Cardiac muscle cell (in vitro differentiated cells and primary cell): ENCODE data around the gene TMEM121B. TPM values are rescaled to one million over a fixed set of nuclear protein-coding genes. Genes with fewer than 3 reads are reported as not detected.

ENCODE experiments used
- DNase-seq, 2 donors: peaks; one replicate each; pipeline versions ENCODE4 v3.0.0 to v3.0.0-alpha.2; 2010 to 2017; ENCODE audit warnings: low read depth in 1 of 2, low spot score in 1 of 2
- H3K27ac ChIP-seq: fragments of 200-600 bp; sonication (generic); 2 replicates; pipeline ENCODE4 v1.5.1; 2016
- H3K27me3 ChIP-seq: fragments of 200-600 bp; sonication (generic); 2 replicates; pipeline ENCODE4 v1.6.0; 2016; ENCODE audit warnings: control low read depth
- H3K36me3 ChIP-seq: fragments of 200-600 bp; sonication (generic); 2 replicates; pipeline ENCODE4 v1.5.1; 2016; ENCODE audit warnings: control low read depth
- H3K4me1 ChIP-seq: fragments of 200-600 bp; sonication (generic); 2 replicates; pipeline ENCODE4 v1.8.1; 2017; ENCODE audit warnings: low read depth, mild to moderate bottlenecking, mixed run types
- H3K4me3 ChIP-seq: fragments of 200-600 bp; sonication (generic); 2 replicates; pipeline ENCODE4 v1.5.1; 2016; ENCODE audit warnings: mild to moderate bottlenecking
- H3K9me3 ChIP-seq: fragments of 200-600 bp; sonication (generic); 2 replicates; pipeline ENCODE4 v1.5.1; 2017; ENCODE audit warnings: low read depth, mild to moderate bottlenecking, control low read depth
- polyA plus RNA-seq: library from polyadenylated mRNA; unstranded; fragments of >200 nt; fragmentation: Nextera tagmentation; extraction: Ambion mirVana; gene quantifications from 2 replicates; pipeline ENCODE4 v1.2.1, GENCODE V29; 2016
- total RNA-seq: library from RNA; depleted of rRNA; stranded (reverse); fragments of >200 nt; gene quantifications from 2 replicates; pipeline ENCODE4 v1.2.3, GENCODE V29; 2016
- TF ChIP-seq, protein P1 (sequence below): IDR thresholded peaks from 2 replicates; pipeline ENCODE4 v1.5.1; 2012; ENCODE audit warnings: low read depth, mild to moderate bottlenecking, low read length

Gene TMEM121B
- total and polyA plus RNA-seq, 2 experiments from 2014 or later: 4.5 to 10.2 TPM

GRCh38 chr22:17101475-17102296, 19.5 kb downstream of the TMEM121B start:
- Histone ChIP-seq H3K4me3 (no peak overlapping the region), H3K27me3 (no peaks in the 10 kb centered on the region), H3K4me1 (no peaks in the 10 kb centered on the region), H3K36me3 (no peaks in the 10 kb centered on the region), H3K9me3 (no peaks in the 10 kb centered on the region), H3K27ac (no peak overlapping the region)
- TF ChIP-seq, protein P1, sequence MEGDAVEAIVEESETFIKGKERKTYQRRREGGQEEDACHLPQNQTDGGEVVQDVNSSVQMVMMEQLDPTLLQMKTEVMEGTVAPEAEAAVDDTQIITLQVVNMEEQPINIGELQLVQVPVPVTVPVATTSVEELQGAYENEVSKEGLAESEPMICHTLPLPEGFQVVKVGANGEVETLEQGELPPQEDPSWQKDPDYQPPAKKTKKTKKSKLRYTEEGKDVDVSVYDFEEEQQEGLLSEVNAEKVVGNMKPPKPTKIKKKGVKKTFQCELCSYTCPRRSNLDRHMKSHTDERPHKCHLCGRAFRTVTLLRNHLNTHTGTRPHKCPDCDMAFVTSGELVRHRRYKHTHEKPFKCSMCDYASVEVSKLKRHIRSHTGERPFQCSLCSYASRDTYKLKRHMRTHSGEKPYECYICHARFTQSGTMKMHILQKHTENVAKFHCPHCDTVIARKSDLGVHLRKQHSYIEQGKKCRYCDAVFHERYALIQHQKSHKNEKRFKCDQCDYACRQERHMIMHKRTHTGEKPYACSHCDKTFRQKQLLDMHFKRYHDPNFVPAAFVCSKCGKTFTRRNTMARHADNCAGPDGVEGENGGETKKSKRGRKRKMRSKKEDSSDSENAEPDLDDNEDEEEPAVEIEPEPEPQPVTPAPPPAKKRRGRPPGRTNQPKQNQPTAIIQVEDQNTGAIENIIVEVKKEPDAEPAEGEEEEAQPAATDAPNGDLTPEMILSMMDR: no peak
- no peak for DNase-seq

GRCh38 chr22:17100621-17101020, 20.5 kb downstream of the TMEM121B start:
- Histone ChIP-seq H3K9me3 (no peaks in the 10 kb centered on the region), H3K36me3 (no peaks in the 10 kb centered on the region), H3K4me3 (no peak overlapping the region), H3K27me3 (no peaks in the 10 kb centered on the region), H3K27ac (no peak overlapping the region), H3K4me1 (no peaks in the 10 kb centered on the region)
- TF ChIP-seq, protein P1: no peak
- DNase-seq: no peak

GRCh38 chr22:17098379-17098819, 22.8 kb downstream of the TMEM121B start:
- Histone ChIP-seq H3K27ac (no peak overlapping the region), H3K27me3 (no peaks in the 10 kb centered on the region), H3K4me3 (no peak overlapping the region), H3K36me3 (no peaks in the 10 kb centered on the region), H3K4me1 (no peaks in the 10 kb centered on the region), H3K9me3 (no peaks in the 10 kb centered on the region)
- DNase-seq: peak in 1 of 2 donors; percentile 61
- TF ChIP-seq, protein P1: no peak

DNA sequence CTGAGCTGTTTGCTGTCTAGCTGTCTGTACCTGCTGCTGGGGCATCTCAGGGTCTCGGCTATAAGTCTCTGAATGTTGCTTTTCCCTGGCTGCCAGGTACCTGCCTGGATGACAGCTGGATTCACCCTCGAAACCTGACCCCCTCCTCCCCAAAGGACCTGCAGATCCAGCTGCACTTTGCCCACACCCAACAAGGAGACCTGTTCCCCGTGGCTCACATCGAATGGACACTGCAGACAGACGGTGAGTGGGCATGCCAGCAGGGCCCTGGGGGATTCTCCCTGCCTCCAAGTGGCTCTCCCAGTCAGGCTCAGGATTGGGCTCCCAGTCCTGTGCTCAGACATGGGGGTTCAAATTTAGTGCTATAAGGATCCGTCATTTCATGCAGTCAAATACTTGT, 23.5 kb downstream of the TMEM121B start:
- Histone ChIP-seq H3K27me3 (no peaks in the 10 kb centered on the region), H3K36me3 (no peaks in the 10 kb centered on the region), H3K4me1 (no peaks in the 10 kb centered on the region), H3K9me3 (no peaks in the 10 kb centered on the region), H3K27ac (no peak overlapping the region), H3K4me3 (no peak overlapping the region)
- TF ChIP-seq, protein P1: no peak
- DNase-seq: no peak

DNA sequence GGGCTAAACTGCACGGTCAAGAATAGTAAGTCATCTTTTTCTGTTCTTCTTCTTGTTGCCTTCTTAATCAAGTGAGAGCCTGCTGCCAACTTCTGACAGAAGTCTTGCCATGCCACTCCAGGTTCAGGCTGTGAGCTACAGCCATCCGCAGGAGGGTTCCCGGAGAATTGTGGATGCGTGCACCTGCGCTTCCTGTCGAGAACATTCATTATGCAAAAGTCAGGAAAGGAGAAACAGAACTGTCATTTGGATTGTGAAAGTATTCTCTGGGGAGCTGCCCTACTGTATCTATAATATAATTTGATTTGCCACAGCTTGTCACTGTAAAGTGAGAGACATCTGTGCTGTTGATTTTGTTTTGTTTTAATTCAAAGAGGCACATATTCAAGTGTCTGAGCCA, 24.1 kb downstream of the TMEM121B start:
- no peaks in the 10 kb centered on the region for H3K4me1 ChIP-seq
- no peaks in the 10 kb centered on the region for H3K36me3 ChIP-seq
- no peaks in the 10 kb centered on the region for H3K27me3 ChIP-seq
- no peak overlapping the region for H3K4me3 ChIP-seq
- no peak for DNase-seq
- TF ChIP-seq, protein P1: no peak
- no peak overlapping the region for H3K27ac ChIP-seq
- H3K9me3 ChIP-seq: no peaks in the 10 kb centered on the region
